HUDEP-2 (cell line): Measurements from ENCODE around the gene TMEM138.
A peak's percentile ranks its signal among the peaks of the same experiment; 100 is the strongest.
"Not testable (repeated sequence)": the region's sequence is repeated elsewhere in the genome, so short reads cannot be mapped to it uniquely, and the experiment has no call there.

Experiments
- DNase-seq, 76 experiments: peaks; one replicate each; lab custom pipeline; 2025; ENCODE audit not compliant: unreplicated experiment in 76 of 76; lab: John Stamatoyannopoulos, UW

Gene TMEM138

DNA sequence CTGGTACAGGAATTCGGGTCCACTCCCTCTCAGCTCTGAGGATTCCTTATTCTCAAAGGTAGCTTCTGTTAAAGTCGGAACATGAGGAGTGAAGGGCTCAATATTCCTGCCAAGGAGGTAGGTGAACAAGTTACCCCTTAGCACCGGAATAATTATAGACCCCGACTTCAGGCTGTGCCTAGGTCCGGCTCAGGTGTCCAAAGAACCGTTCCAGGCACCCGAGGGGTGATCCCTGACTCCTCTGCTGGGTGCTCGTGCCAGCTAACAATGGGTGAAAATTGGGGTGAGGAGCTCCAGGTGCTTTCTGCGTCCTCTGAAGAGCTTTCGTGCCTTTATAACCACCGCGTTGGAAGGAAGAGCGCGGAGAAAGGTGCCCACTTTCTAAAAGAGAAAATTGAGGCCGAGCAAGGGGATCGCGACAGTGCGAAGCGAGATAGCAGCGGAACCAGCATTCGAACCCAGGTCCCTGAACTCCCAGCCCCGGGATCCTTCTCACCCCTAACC is 885 bp upstream of the TMEM138 start:
- no peak for DNase-seq

- DNase-seq: peak in 10 of 76 experiments; percentile 7 to 55 (median 25)
These were observed 335 bp downstream of the TMEM138 start for GRCh38 chr11:61362542-61362875.

- no peak for DNase-seq
These were observed 2.0 kb downstream of the TMEM138 start for GRCh38 chr11:61364012-61364675.

- peak in 71 of 76 experiments; percentile 11 to 89 (median 67) for DNase-seq
These were observed 5.2 kb downstream of the TMEM138 start for GRCh38 chr11:61367406-61367805.

DNA sequence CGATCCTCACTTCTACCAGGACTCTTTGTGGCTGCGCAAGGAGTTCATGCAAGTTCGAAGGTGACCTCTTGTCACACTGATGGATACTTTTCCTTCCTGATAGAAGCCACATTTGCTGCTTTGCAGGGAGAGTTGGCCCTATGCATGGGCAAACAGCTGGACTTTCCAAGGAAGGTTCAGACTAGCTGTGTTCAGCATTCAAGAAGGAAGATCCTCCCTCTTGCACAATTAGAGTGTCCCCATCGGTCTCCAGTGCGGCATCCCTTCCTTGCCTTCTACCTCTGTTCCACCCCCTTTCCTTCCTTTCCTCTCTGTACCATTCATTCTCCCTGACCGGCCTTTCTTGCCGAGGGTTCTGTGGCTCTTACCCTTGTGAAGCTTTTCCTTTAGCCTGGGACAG is 6.5 kb downstream of the TMEM138 start:
- DNase-seq: no peak

- no peak for DNase-seq
These were observed 7.5 kb downstream of the TMEM138 start for GRCh38 chr11:61369372-61370348.

- no peak for DNase-seq
These were observed 8.3 kb downstream of the TMEM138 start for GRCh38 chr11:61370349-61371005.

DNA sequence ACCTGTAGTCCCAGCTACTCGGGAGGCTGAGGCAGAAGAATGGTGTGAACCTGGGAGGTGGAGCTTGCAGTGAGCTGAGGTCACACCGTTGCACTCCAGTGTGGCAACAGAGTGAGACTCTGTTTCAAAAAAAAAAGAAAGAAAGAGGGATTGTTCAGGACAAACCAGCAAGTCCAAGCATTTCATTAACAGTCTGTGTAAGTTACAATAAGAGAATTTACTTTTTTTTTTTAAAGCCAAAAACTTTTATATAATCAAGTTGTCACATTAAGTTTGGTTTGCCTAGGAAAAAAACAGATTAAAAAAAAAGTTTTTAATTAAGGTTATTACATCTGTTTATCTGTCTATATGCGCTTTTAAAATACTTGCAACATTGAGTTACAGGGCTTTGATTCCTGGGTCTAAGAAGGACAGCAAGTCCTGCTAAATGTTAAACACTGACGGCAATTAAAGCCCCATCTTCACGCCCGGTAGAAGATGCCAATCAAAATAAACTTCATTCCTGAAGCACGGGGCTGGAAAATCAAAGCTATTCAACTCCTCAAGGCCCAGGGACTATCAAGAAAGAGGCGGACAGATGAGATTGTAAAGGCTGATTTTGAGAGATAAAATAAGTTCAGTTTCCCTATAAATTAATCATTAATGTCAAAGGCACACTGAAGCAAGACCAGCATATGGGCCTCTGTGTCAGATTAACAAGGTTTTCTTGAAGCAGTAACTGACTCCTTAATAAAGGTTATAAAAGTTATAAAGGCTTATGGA is 10.7 kb downstream of the TMEM138 start:
- DNase-seq: no peak

GRCh38 chr11:61375761-61376108 is 13.6 kb downstream of the TMEM138 start:
- DNase-seq: no peak

- DNase-seq: no peak
These were observed 15.4 kb downstream of the TMEM138 start for GRCh38 chr11:61377461-61378160.

DNA sequence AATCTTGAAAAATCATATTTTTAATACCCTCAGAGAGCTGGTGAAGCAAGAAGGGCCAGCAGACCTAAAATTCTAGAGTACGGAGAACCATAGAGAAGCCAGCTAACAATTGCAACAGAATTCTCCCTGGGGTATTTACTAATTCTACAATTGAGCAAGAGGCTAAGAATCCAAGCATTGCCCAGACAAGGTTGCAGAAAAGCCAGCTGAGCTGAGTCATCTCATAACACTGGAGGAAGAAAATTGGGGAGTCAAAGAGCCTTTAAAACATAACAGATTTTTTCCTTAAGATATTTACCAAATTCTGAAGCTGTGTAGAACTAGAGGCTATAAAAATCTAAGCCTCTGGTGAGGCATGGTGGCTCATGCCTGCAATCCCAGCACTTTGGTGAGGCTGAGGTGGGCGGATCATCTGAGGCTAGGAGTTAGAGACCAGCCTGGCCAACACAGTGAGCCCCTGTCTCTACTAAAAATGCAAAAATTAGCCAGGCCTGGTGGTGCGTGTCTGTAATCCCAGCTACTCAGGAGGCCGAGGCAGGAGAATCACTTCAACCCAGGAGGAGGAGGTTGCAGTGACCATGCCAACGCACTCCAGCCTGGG is 16.6 kb downstream of the TMEM138 start:
- DNase-seq: no peak

DNA sequence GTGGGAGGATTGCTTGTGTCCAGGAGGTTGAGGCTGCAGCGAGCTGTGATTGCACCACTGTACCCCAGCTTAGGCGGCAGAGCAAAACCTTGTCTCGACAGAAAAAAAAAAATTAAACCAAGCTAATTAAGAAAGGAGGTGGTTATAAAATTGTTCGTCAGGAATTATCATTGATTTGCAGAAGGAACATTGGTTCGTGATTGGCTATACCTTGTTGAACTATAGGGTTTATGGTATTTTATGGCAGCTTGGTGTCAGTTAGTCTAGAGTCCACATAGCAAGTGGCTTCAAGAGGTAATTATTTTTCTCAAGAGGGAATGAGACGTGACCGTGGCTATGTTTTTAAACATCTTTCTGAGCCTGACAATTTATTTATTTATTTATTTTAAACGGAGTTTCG is 18.7 kb downstream of the TMEM138 start:
- no peak for DNase-seq

DNA sequence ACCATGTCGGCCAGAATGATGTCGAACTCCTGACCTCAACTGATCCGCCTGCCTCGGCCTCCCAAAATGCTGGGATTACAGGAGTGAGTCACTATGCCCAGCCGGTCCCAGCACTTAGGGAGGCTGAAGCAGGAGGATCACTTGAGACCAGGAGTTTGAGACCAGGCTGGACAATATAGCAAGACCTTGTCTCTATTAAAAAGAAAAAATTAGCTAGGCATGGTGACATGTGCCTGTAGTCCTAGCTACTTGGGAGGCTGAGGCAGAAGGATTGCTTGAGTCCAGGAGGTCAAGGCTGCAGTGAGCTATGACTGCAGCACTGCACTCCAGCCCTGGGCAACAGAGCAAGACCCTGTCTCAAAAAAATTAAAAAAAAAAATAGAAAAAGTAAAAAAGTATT is 21.7 kb downstream of the TMEM138 start:
- not testable (repeated sequence) for DNase-seq

GRCh38 chr11:61384271-61385242 is 22.4 kb downstream of the TMEM138 start:
- peak in 32 of 76 experiments; percentile 3 to 60 (median 24) for DNase-seq

- DNase-seq: no peak
These were observed 28.0 kb downstream of the TMEM138 start for GRCh38 chr11:61390161-61390560.

GRCh38 chr11:61392981-61393595 is 30.9 kb downstream of the TMEM138 start:
- DNase-seq: peak in 18 of 76 experiments; percentile 3 to 51 (median 12)

DNA sequence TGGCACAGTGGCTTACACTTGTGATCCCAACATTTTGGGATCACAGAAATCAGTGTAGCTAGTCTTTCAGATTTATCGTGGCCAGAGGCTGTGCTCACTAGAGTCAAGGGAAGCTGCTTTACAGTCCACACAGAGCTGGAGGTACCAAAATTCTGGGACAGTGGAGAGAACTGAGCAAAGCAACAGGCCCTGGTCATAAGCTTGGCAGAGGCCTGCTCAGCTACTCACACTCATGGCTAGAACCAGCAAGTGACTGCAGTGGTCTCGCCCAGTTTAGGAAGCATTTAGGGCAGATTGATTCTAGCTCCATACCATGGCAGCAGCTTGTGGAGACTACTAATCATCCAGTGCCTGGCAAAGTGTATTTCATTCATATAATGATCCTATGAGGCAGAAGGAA is 39.0 kb downstream of the TMEM138 start:
- no peak for DNase-seq

- no peak for DNase-seq
These were observed 39.4 kb downstream of the TMEM138 start for GRCh38 chr11:61401573-61401972.
